NCI-H446 treated with DMSO at 0.1 percent for 48 hours (cell line): ENCODE measurements around the gene PDE4B.

Experiments used
- DNase-seq: peaks from one replicate; lab custom pipeline; 2025; lab: John Stamatoyannopoulos, UW

Gene PDE4B

GRCh38 chr1:66286307-66286706, 493.6 kb downstream of the PDE4B start:
- no peak for DNase-seq

DNA sequence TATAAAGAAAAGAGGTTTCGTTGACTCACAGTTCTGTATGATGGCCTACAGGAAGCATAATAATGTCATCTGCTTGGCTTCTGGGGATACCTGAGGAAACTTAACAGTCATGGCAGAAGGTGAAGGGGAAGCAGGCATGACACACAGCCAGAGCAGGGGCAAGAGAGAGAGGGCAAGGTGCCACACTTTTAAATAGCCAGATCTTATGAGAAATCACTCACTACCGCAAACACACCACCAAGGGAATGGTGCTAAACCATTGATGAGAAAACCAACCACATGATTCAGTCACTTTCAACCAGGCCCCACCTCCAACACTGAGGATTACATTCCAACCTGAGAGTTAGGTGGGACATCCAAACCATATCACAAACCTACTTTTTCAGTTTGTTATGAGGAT, 495.4 kb downstream of the PDE4B start:
- DNase-seq: no peak

GRCh38 chr1:66290761-66291530, 498.3 kb downstream of the PDE4B start:
- DNase-seq: no peak

DNA sequence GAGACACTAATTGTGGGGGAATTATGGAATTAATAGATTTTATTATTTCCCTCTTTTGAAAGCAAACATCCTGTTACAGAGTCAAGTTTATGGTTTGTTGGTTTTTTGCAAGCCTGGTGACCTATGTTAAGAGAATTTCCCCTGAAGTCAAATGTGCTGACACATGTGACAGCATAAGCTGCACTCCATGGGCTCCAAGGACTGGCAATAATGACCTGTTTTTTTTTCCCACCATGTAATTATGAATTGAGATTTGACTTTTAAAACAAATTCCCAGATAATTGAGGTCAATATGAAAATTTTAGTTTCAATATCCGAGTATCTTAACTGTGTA, 498.8 kb downstream of the PDE4B start:
- no peak for DNase-seq

GRCh38 chr1:66292305-66292704, 499.6 kb downstream of the PDE4B start:
- no peak for DNase-seq

DNA sequence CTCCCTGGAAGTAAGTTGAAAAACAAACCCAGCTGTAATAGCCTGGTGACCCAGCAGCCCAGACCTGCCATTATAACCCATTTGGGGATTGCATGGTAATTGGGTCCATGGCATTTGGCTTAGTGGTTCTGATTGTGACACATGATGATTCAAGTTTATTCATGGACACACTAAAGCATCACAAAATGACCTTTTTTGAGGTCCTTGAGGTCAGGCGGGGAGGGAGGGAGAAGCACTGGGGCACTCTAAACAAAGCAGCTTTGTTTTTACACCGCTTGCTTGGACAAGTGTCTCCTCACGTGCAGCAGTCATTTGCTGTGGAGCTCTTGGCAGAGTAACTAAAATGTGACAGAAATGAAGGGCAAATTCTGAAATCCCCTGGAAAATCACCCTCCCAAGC, 500.2 kb downstream of the PDE4B start:
- no peak for DNase-seq

DNA sequence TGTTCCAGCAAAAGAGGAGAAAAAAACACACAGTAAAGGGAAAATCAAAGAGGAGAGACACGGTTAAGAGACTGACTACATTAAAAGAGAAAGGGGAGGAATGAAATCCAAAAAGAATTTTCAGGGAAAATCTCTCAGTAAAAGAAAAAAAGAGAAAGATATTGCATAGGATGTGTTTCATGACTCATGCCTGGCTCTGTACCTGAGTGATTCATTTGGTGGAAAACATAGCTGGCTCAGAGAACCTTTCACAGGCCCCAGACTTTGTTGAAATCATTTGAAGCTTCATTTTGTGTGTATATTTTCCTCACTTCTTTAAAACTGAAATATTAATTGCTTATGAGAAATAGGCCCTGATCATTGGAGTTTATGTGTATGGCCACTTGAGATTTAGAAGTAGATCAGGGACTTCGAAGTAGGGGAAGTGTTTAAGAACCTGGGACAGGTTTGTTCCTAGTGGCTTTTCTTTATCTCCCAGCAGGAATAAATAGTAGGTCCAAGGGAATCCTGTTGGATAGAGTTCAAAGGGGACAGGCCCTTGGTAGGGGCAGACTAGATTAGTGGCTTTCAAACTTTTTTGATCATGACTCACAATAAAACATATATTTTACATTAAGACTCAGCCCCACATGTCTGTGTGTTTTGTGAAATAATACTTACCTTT, 502.1 kb downstream of the PDE4B start:
- DNase-seq: no peak

GRCh38 chr1:66295803-66296202, 503.1 kb downstream of the PDE4B start:
- DNase-seq: no peak

- DNase-seq: no peak
Measured at GRCh38 chr1:66296370-66296769, 503.7 kb downstream of the PDE4B start.

DNA sequence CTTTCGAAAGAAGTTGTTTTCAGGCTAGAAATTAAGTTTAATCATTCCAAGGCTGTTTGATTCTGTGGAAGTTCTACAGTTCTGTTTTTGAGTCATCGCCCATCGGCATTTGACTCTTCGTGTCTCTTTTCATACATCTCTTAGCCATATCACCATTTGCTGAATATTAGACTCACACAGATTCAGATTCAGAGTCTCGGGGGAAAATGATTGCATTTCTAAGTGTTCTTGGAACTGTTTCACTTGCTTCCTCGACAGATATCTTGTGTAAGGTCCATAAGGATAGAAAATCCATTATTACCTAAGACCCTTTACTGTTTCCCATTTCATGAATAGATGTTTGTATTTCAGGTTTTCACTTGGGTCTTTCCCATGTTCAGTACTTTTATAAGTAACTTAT, 504.3 kb downstream of the PDE4B start:
- DNase-seq: no peak

- no peak for DNase-seq
Measured at GRCh38 chr1:66298464-66298863, 505.8 kb downstream of the PDE4B start.

GRCh38 chr1:66300280-66300971, 507.7 kb downstream of the PDE4B start:
- DNase-seq: no peak

- DNase-seq: no peak
Measured at GRCh38 chr1:66300972-66301451, 508.3 kb downstream of the PDE4B start.

DNA sequence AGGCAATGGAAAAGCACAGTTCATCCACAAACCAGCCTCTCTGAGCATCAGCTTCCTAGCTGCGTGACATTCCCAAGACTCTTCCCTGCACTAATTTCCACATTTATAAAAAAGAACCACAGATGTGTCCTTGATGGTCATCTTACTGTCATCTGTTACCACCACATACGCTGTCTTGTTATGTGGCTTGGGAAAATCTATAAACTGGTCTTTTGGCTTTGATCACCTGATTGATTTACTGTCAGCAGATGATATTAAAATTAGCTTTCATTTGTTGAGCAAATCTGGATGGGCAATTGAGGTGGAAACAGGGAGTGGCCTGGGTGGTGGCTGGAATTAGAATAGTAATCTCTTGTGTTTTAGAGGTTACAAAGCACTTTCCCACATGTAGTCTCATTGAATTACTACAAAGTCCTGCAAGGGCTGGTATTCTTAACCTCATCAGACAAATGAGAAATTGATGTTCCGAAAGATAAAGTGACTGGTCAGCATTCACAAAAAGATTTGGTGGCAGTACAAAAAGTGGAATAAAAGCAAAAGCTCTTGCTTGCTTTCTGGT, 509.6 kb downstream of the PDE4B start:
- DNase-seq: no peak

DNA sequence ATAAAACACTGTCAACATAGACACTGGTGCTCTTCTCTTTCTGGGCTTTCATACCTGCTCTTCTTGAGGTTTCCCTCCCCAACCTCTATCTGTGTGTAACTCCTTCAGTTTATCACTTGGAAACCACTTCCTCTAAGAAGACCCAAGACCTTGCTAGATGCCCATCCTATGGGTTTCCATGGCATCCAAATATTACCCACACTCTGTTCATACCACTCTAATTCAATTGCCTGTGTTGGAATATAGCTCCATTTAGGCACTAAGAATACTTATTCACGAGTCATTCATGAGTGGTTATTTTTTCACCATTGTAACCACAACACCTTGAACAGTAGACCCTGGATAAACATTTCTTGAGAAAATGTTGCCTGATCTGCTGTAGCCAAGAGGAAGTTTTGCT, 510.1 kb downstream of the PDE4B start:
- no peak for DNase-seq

GRCh38 chr1:66303646-66304045, 511.0 kb downstream of the PDE4B start:
- DNase-seq: no peak

DNA sequence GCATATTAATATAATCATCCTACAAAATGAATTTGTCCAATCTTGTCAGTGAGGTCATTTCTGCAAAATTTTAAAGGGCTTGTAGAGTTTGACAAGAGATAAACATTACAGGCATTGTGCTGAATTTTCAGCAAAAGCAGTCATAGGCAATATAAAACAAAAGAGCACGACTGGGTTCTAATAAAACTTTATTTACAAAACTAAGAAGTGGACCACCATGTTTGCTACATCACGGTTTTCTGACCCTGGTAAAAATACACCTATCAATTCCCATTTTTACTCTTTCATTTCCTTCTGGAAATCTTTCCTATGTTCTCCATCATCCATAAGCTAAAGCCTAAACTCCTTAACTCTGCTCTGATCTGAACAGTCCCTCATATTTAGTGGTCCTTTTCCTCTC, 511.4 kb downstream of the PDE4B start:
- no peak for DNase-seq

GRCh38 chr1:66305927-66306326, 513.2 kb downstream of the PDE4B start:
- no peak for DNase-seq

- no peak for DNase-seq
Measured at GRCh38 chr1:66309006-66309741, 516.5 kb downstream of the PDE4B start.

GRCh38 chr1:66311092-66311491, 518.4 kb downstream of the PDE4B start:
- no peak for DNase-seq

- no peak for DNase-seq
Measured at GRCh38 chr1:66311628-66312027, 518.9 kb downstream of the PDE4B start.
